Type B pancreatic cell (in vitro differentiated cells): Measurements from ENCODE around the gene PPFIBP1. TPM values are rescaled to one million over a fixed set of nuclear protein-coding genes. Genes with fewer than 3 reads are reported as not detected.

Experiments used
- DNase-seq: peaks from one replicate; pipeline ENCODE4 v3.0.0; 2021; ENCODE audit warnings: mixed read lengths; ENCODE audit not compliant: unreplicated experiment; ENCODE audit errors: extremely low spot score
- H3K27ac Mint-ChIP-seq: 2 replicates; pipeline ENCODE4 v1.8.0; 2021; ENCODE audit warnings: mild to moderate bottlenecking, mixed read lengths
- H3K27me3 Mint-ChIP-seq: 2 replicates; pipeline ENCODE4 v1.8.0; 2021; ENCODE audit warnings: mixed read lengths
- H3K36me3 Mint-ChIP-seq: 2 replicates; pipeline ENCODE4 v1.8.0; 2021; ENCODE audit warnings: mixed read lengths
- H3K4me1 Mint-ChIP-seq: one replicate; pipeline ENCODE4 v1.8.0; 2021; ENCODE audit warnings: mixed read lengths; ENCODE audit not compliant: unreplicated experiment
- H3K4me3 Mint-ChIP-seq: 2 replicates; pipeline ENCODE4 v1.8.0; 2021; ENCODE audit warnings: mild to moderate bottlenecking, mixed read lengths
- H3K9me3 Mint-ChIP-seq: 2 replicates; pipeline ENCODE4 v1.8.0; 2021; ENCODE audit warnings: mixed read lengths
- total RNA-seq: library from RNA; stranded (reverse); gene quantifications from 2 replicates; pipeline ENCODE4 v1.2.1, GENCODE V29; 2021; ENCODE audit warnings: low replicate concordance
- TF ChIP-seq, protein P1 (sequence below): fragments of 200-600 bp; sonication (generic); conservative IDR thresholded peaks from 2 replicates; pipeline ENCODE4 v1.5.0; 2021; ENCODE audit warnings: antibody characterized with exemption, mild to moderate bottlenecking

The PPFIBP1 gene
- total RNA-seq, 1 donor from 2014 or later: 68.3 TPM

DNA sequence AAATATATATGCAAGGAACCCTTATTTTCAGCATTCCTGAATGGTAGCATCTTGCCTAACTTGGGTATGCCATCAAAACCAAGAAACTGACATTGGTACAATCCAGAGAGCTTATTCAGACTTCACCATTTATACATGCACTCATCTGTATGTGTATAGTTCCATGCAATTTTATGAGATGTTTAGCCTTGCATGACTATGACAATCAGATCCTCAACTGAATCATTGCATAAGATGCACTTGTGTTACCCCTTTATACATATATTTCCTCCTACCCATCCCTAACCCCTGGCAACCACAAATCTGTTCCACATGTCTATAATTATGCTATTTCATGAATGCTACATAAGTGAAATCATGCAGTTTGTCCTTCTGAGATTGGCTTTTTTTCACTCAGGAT is 37.0 kb upstream of the PPFIBP1 start:
- no peak for DNase-seq
- Mint-ChIP-seq H3K36me3 (peaks cover 4% of the 10 kb centered on the region), H3K27ac (no peak overlapping the region), H3K4me1 (no peaks in the 10 kb centered on the region), H3K27me3 (peaks cover 3% of the 10 kb centered on the region), H3K4me3 (no peak overlapping the region), H3K9me3 (peaks cover 3% of the 10 kb centered on the region)
- TF ChIP-seq, protein P1, sequence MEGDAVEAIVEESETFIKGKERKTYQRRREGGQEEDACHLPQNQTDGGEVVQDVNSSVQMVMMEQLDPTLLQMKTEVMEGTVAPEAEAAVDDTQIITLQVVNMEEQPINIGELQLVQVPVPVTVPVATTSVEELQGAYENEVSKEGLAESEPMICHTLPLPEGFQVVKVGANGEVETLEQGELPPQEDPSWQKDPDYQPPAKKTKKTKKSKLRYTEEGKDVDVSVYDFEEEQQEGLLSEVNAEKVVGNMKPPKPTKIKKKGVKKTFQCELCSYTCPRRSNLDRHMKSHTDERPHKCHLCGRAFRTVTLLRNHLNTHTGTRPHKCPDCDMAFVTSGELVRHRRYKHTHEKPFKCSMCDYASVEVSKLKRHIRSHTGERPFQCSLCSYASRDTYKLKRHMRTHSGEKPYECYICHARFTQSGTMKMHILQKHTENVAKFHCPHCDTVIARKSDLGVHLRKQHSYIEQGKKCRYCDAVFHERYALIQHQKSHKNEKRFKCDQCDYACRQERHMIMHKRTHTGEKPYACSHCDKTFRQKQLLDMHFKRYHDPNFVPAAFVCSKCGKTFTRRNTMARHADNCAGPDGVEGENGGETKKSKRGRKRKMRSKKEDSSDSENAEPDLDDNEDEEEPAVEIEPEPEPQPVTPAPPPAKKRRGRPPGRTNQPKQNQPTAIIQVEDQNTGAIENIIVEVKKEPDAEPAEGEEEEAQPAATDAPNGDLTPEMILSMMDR: no peak

DNA sequence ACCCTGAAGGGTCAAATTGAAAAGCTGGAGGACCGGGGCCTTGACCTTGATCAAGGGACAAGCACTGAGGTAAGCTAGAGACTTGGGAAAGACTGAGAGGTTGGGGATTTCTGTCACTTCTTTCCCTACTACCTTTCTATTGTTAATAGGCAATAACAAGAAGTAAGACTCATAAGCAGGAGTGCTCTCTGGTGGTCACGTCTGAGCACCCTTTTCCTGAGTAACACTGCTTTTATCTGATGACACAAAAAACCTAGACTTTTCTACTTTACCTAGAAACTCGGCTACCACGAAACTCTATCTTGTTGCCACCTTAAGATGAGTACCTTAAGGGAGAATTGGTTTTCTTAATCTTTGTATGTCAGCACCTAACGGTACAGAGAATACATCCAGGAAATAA is 35.5 kb upstream of the PPFIBP1 start:
- TF ChIP-seq, protein P1: no peak
- H3K9me3 Mint-ChIP-seq: no peaks in the 10 kb centered on the region
- H3K4me3 Mint-ChIP-seq: no peak overlapping the region
- DNase-seq: no peak
- H3K36me3 Mint-ChIP-seq: no peaks in the 10 kb centered on the region
- no peaks in the 10 kb centered on the region for H3K27me3 Mint-ChIP-seq
- no peak overlapping the region for H3K27ac Mint-ChIP-seq
- no peaks in the 10 kb centered on the region for H3K4me1 Mint-ChIP-seq

DNA sequence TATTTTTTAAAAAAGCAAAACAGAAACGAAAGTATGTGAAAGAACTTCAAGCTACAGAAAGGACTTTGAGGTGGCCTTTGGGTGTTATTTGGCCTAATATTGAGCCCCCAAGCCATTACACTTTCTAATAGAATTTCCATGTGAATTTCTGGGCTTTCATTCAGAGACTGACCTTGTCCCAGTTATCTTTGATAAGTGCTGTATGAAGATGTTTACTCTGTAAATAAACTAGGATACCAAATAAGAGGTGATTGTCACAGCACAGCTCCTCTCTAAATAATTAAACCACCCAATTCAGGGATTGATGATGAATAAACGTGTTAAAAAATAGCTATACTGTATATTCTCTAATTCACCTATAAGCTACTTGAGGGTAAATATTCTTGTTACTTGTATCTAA is 32.8 kb upstream of the PPFIBP1 start:
- H3K9me3 Mint-ChIP-seq: no peaks in the 10 kb centered on the region
- DNase-seq: no peak
- no peaks in the 10 kb centered on the region for H3K36me3 Mint-ChIP-seq
- no peaks in the 10 kb centered on the region for H3K27me3 Mint-ChIP-seq
- TF ChIP-seq, protein P1: no peak
- no peak overlapping the region for H3K27ac Mint-ChIP-seq
- H3K4me1 Mint-ChIP-seq: no peaks in the 10 kb centered on the region
- no peak overlapping the region for H3K4me3 Mint-ChIP-seq

DNA sequence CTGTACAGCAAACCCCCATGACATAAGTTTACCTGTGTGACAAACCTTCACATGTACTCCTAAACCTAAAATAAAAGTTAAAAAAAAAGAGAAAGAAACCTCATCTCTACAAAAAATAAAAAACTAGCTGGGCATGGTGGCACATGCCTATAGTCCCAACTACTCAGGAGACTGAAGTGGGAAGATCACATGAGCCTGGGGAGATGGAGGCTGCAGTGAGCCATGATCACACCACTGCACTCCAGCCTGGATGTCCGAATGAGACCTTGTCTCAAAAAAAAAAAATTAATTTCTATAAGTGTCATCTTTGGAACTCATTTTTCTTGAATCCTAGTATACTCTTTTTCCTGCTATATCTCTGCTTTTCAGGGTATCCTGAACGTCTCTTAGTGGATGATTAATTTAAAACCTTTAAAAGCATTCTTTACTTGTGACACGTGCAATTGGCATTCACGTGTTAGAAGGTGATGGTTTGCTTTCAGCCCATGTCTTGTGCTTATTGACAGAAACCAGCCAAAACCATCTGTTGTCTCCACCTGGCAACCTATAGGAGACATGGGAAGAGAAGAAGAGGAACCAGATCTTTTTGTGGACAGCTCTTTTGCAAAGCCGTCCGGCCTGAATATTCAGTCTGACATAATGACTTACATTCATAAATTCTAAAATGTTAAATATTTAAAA is 30.6 kb upstream of the PPFIBP1 start:
- Mint-ChIP-seq H3K27me3 (no peaks in the 10 kb centered on the region), H3K27ac (no peak overlapping the region), H3K4me3 (no peak overlapping the region), H3K4me1 (no peaks in the 10 kb centered on the region), H3K36me3 (no peaks in the 10 kb centered on the region), H3K9me3 (no peaks in the 10 kb centered on the region)
- no peak for DNase-seq
- TF ChIP-seq, protein P1: no peak

DNA sequence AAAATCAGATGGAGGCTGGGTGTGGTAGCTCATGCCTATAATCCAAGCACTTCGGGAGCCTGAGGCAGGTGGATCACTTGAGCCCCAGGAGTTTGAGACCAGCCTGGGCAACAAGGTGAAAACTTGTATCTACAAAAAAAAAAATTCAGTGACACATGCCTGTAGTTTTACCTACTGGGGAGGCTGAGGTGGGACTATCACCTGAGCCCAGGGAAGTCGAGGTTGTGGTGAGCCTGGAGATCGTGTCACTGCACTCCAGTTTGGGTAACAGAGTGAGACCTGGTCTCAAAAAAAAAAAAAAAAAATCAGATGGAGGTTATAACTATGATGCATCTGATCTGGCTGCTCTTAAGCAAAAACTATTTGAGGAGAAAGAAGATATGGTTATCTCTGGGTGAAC is 26.6 kb upstream of the PPFIBP1 start:
- no peaks in the 10 kb centered on the region for H3K9me3 Mint-ChIP-seq
- no peak overlapping the region for H3K27ac Mint-ChIP-seq
- no peaks in the 10 kb centered on the region for H3K27me3 Mint-ChIP-seq
- TF ChIP-seq, protein P1: no peak
- no peaks in the 10 kb centered on the region for H3K4me1 Mint-ChIP-seq
- H3K4me3 Mint-ChIP-seq: no peak overlapping the region
- no peaks in the 10 kb centered on the region for H3K36me3 Mint-ChIP-seq
- no peak for DNase-seq
